Loucy (cell line): ENCODE results near the gene APOE.

Experiments
- EZH2phosphoT487 ChIP-seq: fragments of 200-600 bp; IDR thresholded peaks from 2 replicates; pipeline ENCODE4 v1.6.1; 2018; ENCODE audit warnings: antibody characterized with exemption, mild to moderate bottlenecking, moderate library complexity, borderline replicate concordance
- TF ChIP-seq, protein P1 (sequence below): fragments of 200-600 bp; sonication (generic); conservative IDR thresholded peaks from 2 replicates; pipeline ENCODE4 v1.5.1; 2014; ENCODE audit warnings: mild to moderate bottlenecking, antibody characterized with exemption, low read length

DNA sequence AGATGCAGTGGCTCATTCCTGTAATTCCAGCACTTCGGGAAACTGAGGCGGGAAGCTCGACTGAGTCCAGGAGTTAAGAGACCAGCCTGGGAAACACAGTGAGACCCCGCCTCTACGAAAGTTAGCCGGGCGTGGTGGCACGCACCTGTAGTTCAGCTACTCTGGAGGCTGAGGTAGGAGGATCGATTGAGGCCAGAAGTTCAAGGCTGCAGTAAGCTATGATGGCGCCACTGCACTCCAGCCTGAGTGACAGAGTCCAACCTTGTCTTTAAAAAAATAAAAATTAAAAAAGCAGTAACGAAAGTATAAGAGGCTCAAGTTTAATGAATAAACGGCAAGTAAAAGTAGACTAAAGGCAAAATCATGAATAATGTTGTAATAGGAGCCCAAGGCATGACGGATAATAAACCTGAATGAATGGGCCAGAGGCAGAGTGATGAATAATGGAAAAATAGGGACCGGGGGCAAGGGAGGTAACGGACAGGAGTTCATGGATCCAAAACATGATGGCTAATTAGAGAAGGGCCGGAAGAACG lies 15.7 kb upstream of the APOE start:
- TF ChIP-seq, protein P1, sequence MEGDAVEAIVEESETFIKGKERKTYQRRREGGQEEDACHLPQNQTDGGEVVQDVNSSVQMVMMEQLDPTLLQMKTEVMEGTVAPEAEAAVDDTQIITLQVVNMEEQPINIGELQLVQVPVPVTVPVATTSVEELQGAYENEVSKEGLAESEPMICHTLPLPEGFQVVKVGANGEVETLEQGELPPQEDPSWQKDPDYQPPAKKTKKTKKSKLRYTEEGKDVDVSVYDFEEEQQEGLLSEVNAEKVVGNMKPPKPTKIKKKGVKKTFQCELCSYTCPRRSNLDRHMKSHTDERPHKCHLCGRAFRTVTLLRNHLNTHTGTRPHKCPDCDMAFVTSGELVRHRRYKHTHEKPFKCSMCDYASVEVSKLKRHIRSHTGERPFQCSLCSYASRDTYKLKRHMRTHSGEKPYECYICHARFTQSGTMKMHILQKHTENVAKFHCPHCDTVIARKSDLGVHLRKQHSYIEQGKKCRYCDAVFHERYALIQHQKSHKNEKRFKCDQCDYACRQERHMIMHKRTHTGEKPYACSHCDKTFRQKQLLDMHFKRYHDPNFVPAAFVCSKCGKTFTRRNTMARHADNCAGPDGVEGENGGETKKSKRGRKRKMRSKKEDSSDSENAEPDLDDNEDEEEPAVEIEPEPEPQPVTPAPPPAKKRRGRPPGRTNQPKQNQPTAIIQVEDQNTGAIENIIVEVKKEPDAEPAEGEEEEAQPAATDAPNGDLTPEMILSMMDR = no peak
- TF ChIP-seq EZH2phosphoT487 = no peak
